Keratinocyte (primary cell): ENCODE measurements around the gene MERTK.

ENCODE experiments used
- EZH2 ChIP-seq: IDR thresholded peaks from one replicate; pipeline ENCODE4 v1.6.1; 2012; ENCODE audit warnings: inconsistent platforms, mild to moderate bottlenecking, low read length, moderate library complexity
- TF ChIP-seq, protein P1 (sequence below), 3 experiments: IDR thresholded peaks in 1 of 3; conservative IDR thresholded peaks in 1 of 3; optimal IDR thresholded peaks in 1 of 3; 2 replicates in 2 of 3; 3 replicates in 1 of 3; pipeline versions ENCODE3 to v1.5.1; 2011; ENCODE audit warnings: low read length in 3 of 3, mild to moderate bottlenecking in 3 of 3, moderate library complexity in 2 of 3, control low read depth in 1 of 3, inconsistent platforms in 1 of 3; ENCODE audit not compliant: insufficient read depth in 2 of 3; ENCODE audit errors: extremely low read depth in 1 of 3

- TF ChIP-seq, protein P1, sequence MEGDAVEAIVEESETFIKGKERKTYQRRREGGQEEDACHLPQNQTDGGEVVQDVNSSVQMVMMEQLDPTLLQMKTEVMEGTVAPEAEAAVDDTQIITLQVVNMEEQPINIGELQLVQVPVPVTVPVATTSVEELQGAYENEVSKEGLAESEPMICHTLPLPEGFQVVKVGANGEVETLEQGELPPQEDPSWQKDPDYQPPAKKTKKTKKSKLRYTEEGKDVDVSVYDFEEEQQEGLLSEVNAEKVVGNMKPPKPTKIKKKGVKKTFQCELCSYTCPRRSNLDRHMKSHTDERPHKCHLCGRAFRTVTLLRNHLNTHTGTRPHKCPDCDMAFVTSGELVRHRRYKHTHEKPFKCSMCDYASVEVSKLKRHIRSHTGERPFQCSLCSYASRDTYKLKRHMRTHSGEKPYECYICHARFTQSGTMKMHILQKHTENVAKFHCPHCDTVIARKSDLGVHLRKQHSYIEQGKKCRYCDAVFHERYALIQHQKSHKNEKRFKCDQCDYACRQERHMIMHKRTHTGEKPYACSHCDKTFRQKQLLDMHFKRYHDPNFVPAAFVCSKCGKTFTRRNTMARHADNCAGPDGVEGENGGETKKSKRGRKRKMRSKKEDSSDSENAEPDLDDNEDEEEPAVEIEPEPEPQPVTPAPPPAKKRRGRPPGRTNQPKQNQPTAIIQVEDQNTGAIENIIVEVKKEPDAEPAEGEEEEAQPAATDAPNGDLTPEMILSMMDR (optimal IDR thresholded peaks at IDR 0.05 in 1 of 3, IDR thresholded peaks at IDR 0.05 in 1 of 3, conservative IDR thresholded peaks at IDR 0.05 in 1 of 3; ENCODE audit: extremely low read depth in 1 of 3, insufficient read depth in 2 of 3, low read length in 3 of 3): no peak
- TF ChIP-seq EZH2: no peak
These were observed 162.9 kb downstream of the MERTK start for GRCh38 chr2:112061299-112061698.
